A673 (cell line): ENCODE measurements around the gene RAPGEF5.

Experiments
- EZH2 ChIP-seq: fragments of 200-600 bp; sonication (generic); IDR thresholded peaks from 2 replicates; pipeline ENCODE4 v1.6.1; 2017; ENCODE audit warnings: borderline replicate concordance, low read depth, mild to moderate bottlenecking, mixed read lengths, antibody characterized with exemption, low read length; ENCODE audit not compliant: poor library complexity, severe bottlenecking
- TF ChIP-seq, protein P1 (sequence below): fragments of 300-800, 200-600 bp; sonication (generic); conservative IDR thresholded peaks from 2 replicates; pipeline ENCODE4 v1.5.1; 2017; ENCODE audit warnings: low read depth, mild to moderate bottlenecking, antibody characterized with exemption, low read length, moderate library complexity, mixed read lengths

DNA sequence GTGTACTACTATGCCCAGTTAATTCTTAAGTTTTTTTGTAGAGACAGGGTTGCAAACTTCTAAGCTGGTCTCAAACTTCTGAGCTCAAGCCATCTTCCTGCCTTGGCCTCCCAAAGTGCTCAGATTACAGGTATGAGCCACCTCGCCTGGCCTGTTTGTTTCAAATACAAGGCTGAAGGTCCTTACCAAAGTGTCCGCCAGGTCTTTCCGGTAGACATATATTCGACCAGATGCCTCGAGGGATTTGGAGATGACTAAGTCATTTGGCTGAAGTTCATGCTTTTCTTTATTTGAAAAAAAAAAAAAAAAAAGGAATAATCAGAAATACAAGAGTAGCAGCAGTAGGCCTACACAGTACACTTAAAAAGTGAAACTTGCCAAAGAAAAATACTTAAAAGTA, 206.7 kb downstream of the RAPGEF5 start:
- TF ChIP-seq, protein P1, sequence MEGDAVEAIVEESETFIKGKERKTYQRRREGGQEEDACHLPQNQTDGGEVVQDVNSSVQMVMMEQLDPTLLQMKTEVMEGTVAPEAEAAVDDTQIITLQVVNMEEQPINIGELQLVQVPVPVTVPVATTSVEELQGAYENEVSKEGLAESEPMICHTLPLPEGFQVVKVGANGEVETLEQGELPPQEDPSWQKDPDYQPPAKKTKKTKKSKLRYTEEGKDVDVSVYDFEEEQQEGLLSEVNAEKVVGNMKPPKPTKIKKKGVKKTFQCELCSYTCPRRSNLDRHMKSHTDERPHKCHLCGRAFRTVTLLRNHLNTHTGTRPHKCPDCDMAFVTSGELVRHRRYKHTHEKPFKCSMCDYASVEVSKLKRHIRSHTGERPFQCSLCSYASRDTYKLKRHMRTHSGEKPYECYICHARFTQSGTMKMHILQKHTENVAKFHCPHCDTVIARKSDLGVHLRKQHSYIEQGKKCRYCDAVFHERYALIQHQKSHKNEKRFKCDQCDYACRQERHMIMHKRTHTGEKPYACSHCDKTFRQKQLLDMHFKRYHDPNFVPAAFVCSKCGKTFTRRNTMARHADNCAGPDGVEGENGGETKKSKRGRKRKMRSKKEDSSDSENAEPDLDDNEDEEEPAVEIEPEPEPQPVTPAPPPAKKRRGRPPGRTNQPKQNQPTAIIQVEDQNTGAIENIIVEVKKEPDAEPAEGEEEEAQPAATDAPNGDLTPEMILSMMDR, result no peak
- no peak for TF ChIP-seq EZH2
